Measurements from ENCODE around the gene BBS9. TPM values are rescaled to one million over a fixed set of nuclear protein-coding genes. Genes with fewer than 3 reads are reported as not detected.

BBS9 gene
- total RNA-seq, 2 experiments from 2014 or later: 7.0 to 7.4 TPM

GRCh38 chr7:33101906-33102305 lies 27.5 kb upstream of the BBS9 start:
- Mint-ChIP-seq H3K27ac (no peak overlapping the region), H3K4me1 (ENCODE audit: low read depth) (peaks cover 18% of the 10 kb centered on the region), H3K27me3 (ENCODE audit: low read depth) (no peaks in the 10 kb centered on the region), H3K36me3 (ENCODE audit: low read depth) (peaks cover 16% of the 10 kb centered on the region), H3K4me3 (no peak overlapping the region), H3K9me3 (no peaks in the 10 kb centered on the region)
- DNase-seq: no peak
- intact Hi-C loops (cut with micrococcal nuclease): no loop called here
- CTCF ChIA-PET: interaction anchor here (0.7 to 1.3 kb wide), 3 partner anchors 25 to 255 kb away, joined by 3 to 4 read pairs (median 3); no protein-coding TSS in a partner anchor

GRCh38 chr7:33107136-33108066 lies 22.0 kb upstream of the BBS9 start:
- Mint-ChIP-seq H3K4me1 (ENCODE audit: low read depth) (peaks cover 39% of the 10 kb centered on the region), H3K27me3 (ENCODE audit: low read depth) (no peaks in the 10 kb centered on the region), H3K9me3 (no peaks in the 10 kb centered on the region), H3K27ac (no peak overlapping the region), H3K36me3 (ENCODE audit: low read depth) (no peaks in the 10 kb centered on the region), H3K4me3 (peak overlapping the region; percentile 88)
- intact Hi-C loops (cut with micrococcal nuclease): loop anchor here (1.0 to 2.0 kb wide), 6 partner anchors 143 to 617 kb away; partner anchors contain the start of gene LSM5
- DNase-seq: peak; percentile 64
- CTCF ChIA-PET: interaction anchor here (0.5 to 5.2 kb wide), 31 partner anchors 9 to 729 kb away, joined by 3 to 43 read pairs (median 5); no protein-coding TSS in a partner anchor

- Mint-ChIP-seq H3K4me1 (ENCODE audit: low read depth) (peaks cover 39% of the 10 kb centered on the region), H3K9me3 (no peaks in the 10 kb centered on the region), H3K36me3 (ENCODE audit: low read depth) (no peaks in the 10 kb centered on the region), H3K27ac (peak overlapping the region; percentile 56), H3K27me3 (ENCODE audit: low read depth) (no peaks in the 10 kb centered on the region), H3K4me3 (peak overlapping the region; percentile 88)
- intact Hi-C loops (cut with micrococcal nuclease): loop anchor here (1.0 to 2.0 kb wide), 8 partner anchors 21 to 618 kb away; partner anchors contain the start of genes BBS9 and LSM5
- DNase-seq: peak; percentile 21
- CTCF ChIA-PET: interaction anchor here (0.6 to 5.2 kb wide), 21 partner anchors 10 to 346 kb away, joined by 3 to 43 read pairs (median 7); no protein-coding TSS in a partner anchor
Observed at GRCh38 chr7:33108554-33109004, 20.8 kb upstream of the BBS9 start.

GRCh38 chr7:33109005-33109757 lies 20.2 kb upstream of the BBS9 start, which contains the start of gene RP9:
Gene RP9, minus strand, starts transcription at chr7:33109404. Its CDS starts 32 bp downstream, at chr7:33109372.
- Mint-ChIP-seq H3K27ac (peak within 1 kb of the TSS; percentile 56), H3K27me3 (ENCODE audit: low read depth) (no peaks in the 10 kb centered on the region), H3K4me1 (ENCODE audit: low read depth) (peaks cover 37% of the 10 kb centered on the region), H3K9me3 (no peaks in the 10 kb centered on the region), H3K4me3 (peak within 1 kb of the TSS; percentile 88), H3K36me3 (ENCODE audit: low read depth) (no peaks in the 10 kb centered on the region)
- CTCF ChIA-PET: interaction anchor here (0.8 to 5.2 kb wide), 19 partner anchors 11 to 347 kb away, joined by 3 to 43 read pairs (median 7); no protein-coding TSS in a partner anchor
- intact Hi-C loops (cut with micrococcal nuclease): loop anchor here (1.0 to 2.0 kb wide), 7 partner anchors 20 to 416 kb away; partner anchors contain the start of gene BBS9
- peak; percentile 73 for DNase-seq

- intact Hi-C loops (cut with micrococcal nuclease): loop anchor here (1.0 to 2.0 kb wide), 7 partner anchors 20 to 417 kb away; partner anchors contain the start of gene BBS9
- no peaks in the 10 kb centered on the region for H3K9me3 Mint-ChIP-seq
- no peak overlapping the region for H3K27ac Mint-ChIP-seq
- H3K27me3 Mint-ChIP-seq (ENCODE audit: low read depth): no peaks in the 10 kb centered on the region
- CTCF ChIA-PET: interaction anchor here (0.6 to 5.2 kb wide), 9 partner anchors 11 to 388 kb away, joined by 3 to 43 read pairs (median 4); no protein-coding TSS in a partner anchor
- peak overlapping the region; percentile 67 for H3K4me3 Mint-ChIP-seq
- peaks cover 35% of the 10 kb centered on the region for H3K4me1 Mint-ChIP-seq (ENCODE audit: low read depth)
- DNase-seq: peak; percentile 16
- H3K36me3 Mint-ChIP-seq (ENCODE audit: low read depth): no peaks in the 10 kb centered on the region
Observed at GRCh38 chr7:33109758-33110238, 19.6 kb upstream of the BBS9 start.

- Mint-ChIP-seq H3K9me3 (no peaks in the 10 kb centered on the region), H3K4me3 (no peak overlapping the region), H3K27ac (no peak overlapping the region), H3K4me1 (ENCODE audit: low read depth) (peaks cover 25% of the 10 kb centered on the region), H3K27me3 (ENCODE audit: low read depth) (peaks cover 2% of the 10 kb centered on the region), H3K36me3 (ENCODE audit: low read depth) (no peaks in the 10 kb centered on the region)
- CTCF ChIA-PET: interaction anchor here (0.6 to 5.2 kb wide), 3 partner anchors 40 to 266 kb away, joined by 3 to 43 read pairs (median 3); no protein-coding TSS in a partner anchor
- intact Hi-C loops (cut with micrococcal nuclease): no loop called here
- DNase-seq: no peak
Observed at GRCh38 chr7:33111614-33112013, 17.8 kb upstream of the BBS9 start.

- peaks cover 4% of the 10 kb centered on the region for H3K36me3 Mint-ChIP-seq (ENCODE audit: low read depth)
- H3K9me3 Mint-ChIP-seq: peaks cover 5% of the 10 kb centered on the region
- intact Hi-C loops (cut with micrococcal nuclease): no loop called here
- no peak for DNase-seq
- CTCF ChIA-PET: interaction anchor here (0.9 kb wide), 1 partner anchor 156 kb away, joined by 3 read pairs; no protein-coding TSS in a partner anchor
- peaks cover 4% of the 10 kb centered on the region for H3K4me1 Mint-ChIP-seq (ENCODE audit: low read depth)
- no peak overlapping the region for H3K4me3 Mint-ChIP-seq
- no peak overlapping the region for H3K27ac Mint-ChIP-seq
- H3K27me3 Mint-ChIP-seq (ENCODE audit: low read depth): peaks cover 9% of the 10 kb centered on the region
Observed at GRCh38 chr7:33114976-33115375, 14.4 kb upstream of the BBS9 start.

GRCh38 chr7:33118383-33118782 lies 11.0 kb upstream of the BBS9 start:
- no peak overlapping the region for H3K27ac Mint-ChIP-seq
- no peak for DNase-seq
- no peaks in the 10 kb centered on the region for H3K4me1 Mint-ChIP-seq (ENCODE audit: low read depth)
- intact Hi-C loops (cut with micrococcal nuclease): no loop called here
- peaks cover 5% of the 10 kb centered on the region for H3K9me3 Mint-ChIP-seq
- H3K27me3 Mint-ChIP-seq (ENCODE audit: low read depth): peaks cover 17% of the 10 kb centered on the region
- CTCF ChIA-PET: no interaction called here
- peaks cover 4% of the 10 kb centered on the region for H3K36me3 Mint-ChIP-seq (ENCODE audit: low read depth)
- H3K4me3 Mint-ChIP-seq: no peak overlapping the region

- H3K4me3 Mint-ChIP-seq: no peak overlapping the region
Observed at GRCh38 chr7:33127085-33127484, 2.3 kb upstream of the BBS9 start.

GRCh38 chr7:33128631-33128989 lies 754 bp upstream of the BBS9 start:
- peaks cover 2% of the 10 kb centered on the region for H3K36me3 Mint-ChIP-seq (ENCODE audit: low read depth)
- no peak for DNase-seq
- H3K27me3 Mint-ChIP-seq (ENCODE audit: low read depth): no peaks in the 10 kb centered on the region
- H3K9me3 Mint-ChIP-seq: no peaks in the 10 kb centered on the region
- peaks cover 21% of the 10 kb centered on the region for H3K4me1 Mint-ChIP-seq (ENCODE audit: low read depth)
- H3K4me3 Mint-ChIP-seq: peak overlapping the region; percentile 93
- intact Hi-C loops (cut with micrococcal nuclease): loop anchor here (2.0 kb wide), 1 partner anchor 634 kb away; the partner anchor contains the start of gene AVL9
- CTCF ChIA-PET: no interaction called here
- H3K27ac Mint-ChIP-seq: peak overlapping the region; percentile 72

More at GRCh38 chr7:33127085-33127484, 2.3 kb upstream of the BBS9 start:
- Mint-ChIP-seq H3K9me3 (no peaks in the 10 kb centered on the region), H3K36me3 (ENCODE audit: low read depth) (no peaks in the 10 kb centered on the region), H3K27me3 (ENCODE audit: low read depth) (peaks cover under 1% of the 10 kb centered on the region), H3K4me1 (ENCODE audit: low read depth) (peaks cover 16% of the 10 kb centered on the region), H3K27ac (no peak overlapping the region)
- CTCF ChIA-PET: interaction anchor here (1.0 kb wide), 1 partner anchor 26 kb away, joined by 3 read pairs; no protein-coding TSS in a partner anchor
- no peak for DNase-seq
- intact Hi-C loops (cut with micrococcal nuclease): no loop called here

GRCh38 chr7:33129806-33130153 lies 416 bp downstream of the BBS9 start:
- peak; percentile 9 for DNase-seq
- intact Hi-C loops (cut with micrococcal nuclease): loop anchor here (1.0 to 2.0 kb wide), 7 partner anchors 20 to 639 kb away; partner anchors contain the start of genes AVL9, LSM5, NT5C3A and RP9
- Mint-ChIP-seq H3K27me3 (ENCODE audit: low read depth) (no peaks in the 10 kb centered on the region), H3K36me3 (ENCODE audit: low read depth) (peaks cover 2% of the 10 kb centered on the region), H3K9me3 (no peaks in the 10 kb centered on the region), H3K4me3 (peak overlapping the region; percentile 93), H3K4me1 (ENCODE audit: low read depth) (peaks cover 21% of the 10 kb centered on the region), H3K27ac (peak overlapping the region; percentile 72)
- CTCF ChIA-PET: interaction anchor here (0.5 to 0.8 kb wide), 2 partner anchors 10 to 22 kb away, joined by 3 to 5 read pairs; no protein-coding TSS in a partner anchor
